Measurements from ENCODE around the gene BEX1.
"Not testable (repeated sequence)": the region's sequence is repeated elsewhere in the genome, so short reads cannot be mapped to it uniquely, and the experiment has no call there.

Gene BEX1

DNA sequence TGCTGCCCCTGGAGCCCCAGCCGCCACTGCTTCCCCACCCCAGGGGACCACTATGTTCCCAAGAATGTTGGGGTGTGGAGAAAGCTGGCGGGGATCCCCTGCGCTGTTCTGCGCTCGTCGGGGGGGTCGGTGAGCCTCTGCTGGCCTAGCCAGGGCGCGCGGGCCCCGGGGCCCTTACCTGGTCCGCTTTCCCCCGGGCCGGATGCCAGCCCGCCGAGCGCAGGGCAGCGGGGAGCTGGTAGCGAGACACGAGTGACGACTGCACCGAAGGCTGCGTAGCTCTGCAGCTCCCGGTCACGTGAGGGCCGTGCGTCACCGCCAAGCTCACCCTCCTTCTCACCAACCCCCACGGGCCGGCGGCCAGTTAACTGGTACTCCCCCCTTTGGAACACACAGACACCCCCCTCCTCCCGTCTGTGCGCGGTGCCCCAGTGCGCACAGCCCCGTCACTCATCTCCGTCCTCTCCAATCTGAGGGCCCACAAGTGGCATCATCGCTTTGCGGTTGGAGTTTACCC, at the start of gene BEX1:
Gene BEX1 (minus strand): TSS at position 254 of the 517 bp plus-strand sequence. CDS start 897 bp downstream, outside the sequence.
- peak within 1 kb of the TSS; percentile 39 for H2AFZ ChIP-seq (ENCODE audit: low read depth, low read length)
- H3K4me3 ChIP-seq (ENCODE audit: low read length): peak within 1 kb of the TSS; percentile 76
- H3K4me1 ChIP-seq (ENCODE audit: insufficient read depth, low read length): peaks cover 4% of the 10 kb centered on the region
- H3K27me3 ChIP-seq (ENCODE audit: insufficient read depth, low read length): no peaks in the 10 kb centered on the region
- H3K36me3 ChIP-seq (ENCODE audit: insufficient read depth, low read length): no peaks in the 10 kb centered on the region
- no peaks in the 10 kb centered on the region for H3K9me3 ChIP-seq (ENCODE audit: low read length)

DNA sequence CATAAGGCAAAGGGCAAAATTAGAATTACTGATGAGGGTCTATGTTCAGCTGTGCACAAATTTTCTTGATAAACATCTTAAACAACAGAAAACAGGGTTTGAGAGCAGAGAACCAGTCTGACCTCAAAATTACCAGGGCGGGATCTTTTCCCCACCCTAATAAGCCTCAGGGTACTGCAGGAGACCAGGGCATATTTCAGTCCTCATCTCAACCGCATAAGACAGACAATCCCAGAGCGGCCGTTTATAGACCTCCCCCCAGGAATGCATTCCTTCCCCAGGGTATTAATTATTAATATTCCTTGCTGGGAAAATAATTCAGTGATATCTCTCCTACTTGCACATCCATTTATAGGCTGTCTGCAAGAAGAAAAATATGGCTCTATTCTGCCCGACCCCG, 45.5 kb upstream of the BEX1 start:
- not testable (repeated sequence) for H2AFZ ChIP-seq (ENCODE audit: low read depth, low read length); H3K36me3 ChIP-seq (ENCODE audit: insufficient read depth, low read length); H3K4me1 ChIP-seq (ENCODE audit: insufficient read depth, low read length); H3K27me3 ChIP-seq (ENCODE audit: insufficient read depth, low read length); H3K9me3 ChIP-seq (ENCODE audit: low read length); H3K4me3 ChIP-seq (ENCODE audit: low read length)

DNA sequence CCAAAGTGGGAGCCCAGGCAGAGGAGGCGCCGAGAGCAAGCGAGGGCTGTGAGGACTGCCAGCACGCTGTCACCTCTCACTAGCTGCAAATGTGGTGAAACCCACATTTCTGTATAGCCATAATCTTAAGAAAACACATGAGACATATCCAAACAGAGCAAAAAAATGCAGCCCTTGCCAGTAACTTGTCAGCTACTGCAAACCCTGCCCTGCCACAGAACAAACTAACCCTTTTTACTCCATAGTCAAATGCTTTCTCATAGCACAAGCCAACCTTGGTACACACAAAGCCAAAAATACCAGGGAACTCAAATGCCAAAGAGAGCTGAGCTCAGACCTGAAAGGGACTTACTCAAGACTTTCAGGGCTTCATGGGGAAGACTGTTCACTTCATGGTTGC, 43.9 kb upstream of the BEX1 start:
- Histone ChIP-seq H3K36me3 (ENCODE audit: insufficient read depth, low read length) (no peaks in the 10 kb centered on the region), H2AFZ (ENCODE audit: low read depth, low read length) (no peak overlapping the region), H3K4me1 (ENCODE audit: insufficient read depth, low read length) (no peaks in the 10 kb centered on the region), H3K9me3 (ENCODE audit: low read length) (no peaks in the 10 kb centered on the region), H3K27me3 (ENCODE audit: insufficient read depth, low read length) (no peaks in the 10 kb centered on the region), H3K4me3 (ENCODE audit: low read length) (no peak overlapping the region)

- not testable (repeated sequence) for H3K9me3 ChIP-seq (ENCODE audit: low read length); H3K4me1 ChIP-seq (ENCODE audit: insufficient read depth, low read length); H3K27me3 ChIP-seq (ENCODE audit: insufficient read depth, low read length); H3K4me3 ChIP-seq (ENCODE audit: low read length); H2AFZ ChIP-seq (ENCODE audit: low read depth, low read length); H3K36me3 ChIP-seq (ENCODE audit: insufficient read depth, low read length)
These were observed 43.3 kb upstream of the BEX1 start for GRCh38 chrX:103107227-103107737.

GRCh38 chrX:103104370-103104769, 40.4 kb upstream of the BEX1 start:
- not testable (repeated sequence) for H3K4me3 ChIP-seq (ENCODE audit: low read length); H3K9me3 ChIP-seq (ENCODE audit: low read length); H3K4me1 ChIP-seq (ENCODE audit: insufficient read depth, low read length); H3K27me3 ChIP-seq (ENCODE audit: insufficient read depth, low read length); H2AFZ ChIP-seq (ENCODE audit: low read depth, low read length); H3K36me3 ChIP-seq (ENCODE audit: insufficient read depth, low read length)

DNA sequence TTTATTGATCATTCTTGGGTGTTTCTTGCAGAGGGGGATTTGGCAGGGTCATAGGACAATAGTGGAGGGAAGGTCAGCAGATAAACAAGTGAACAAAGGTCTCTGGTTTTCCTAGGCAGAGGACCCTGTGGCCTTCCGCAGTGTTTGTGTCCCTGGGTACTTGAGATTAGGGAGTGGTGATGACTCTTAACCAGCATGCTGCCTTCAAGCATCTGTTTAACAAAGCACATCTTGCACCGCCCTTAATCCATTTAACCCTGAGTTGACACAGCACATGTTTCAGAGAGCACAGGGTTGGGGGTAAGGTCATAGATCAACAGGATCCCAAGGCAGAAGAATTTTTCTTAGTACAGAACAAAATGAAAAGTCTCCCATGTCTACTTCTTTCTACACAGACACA, 39.9 kb upstream of the BEX1 start:
- H3K9me3 ChIP-seq (ENCODE audit: low read length); H3K4me3 ChIP-seq (ENCODE audit: low read length); H3K27me3 ChIP-seq (ENCODE audit: insufficient read depth, low read length); H2AFZ ChIP-seq (ENCODE audit: low read depth, low read length); H3K4me1 ChIP-seq (ENCODE audit: insufficient read depth, low read length); H3K36me3 ChIP-seq (ENCODE audit: insufficient read depth, low read length): not testable (repeated sequence)

GRCh38 chrX:103101299-103102042, 37.5 kb upstream of the BEX1 start:
- no peak overlapping the region for H2AFZ ChIP-seq (ENCODE audit: low read depth, low read length)
- peaks cover 4% of the 10 kb centered on the region for H3K4me1 ChIP-seq (ENCODE audit: insufficient read depth, low read length)
- no peaks in the 10 kb centered on the region for H3K36me3 ChIP-seq (ENCODE audit: insufficient read depth, low read length)
- peaks cover 3% of the 10 kb centered on the region for H3K27me3 ChIP-seq (ENCODE audit: insufficient read depth, low read length)
- no peaks in the 10 kb centered on the region for H3K9me3 ChIP-seq (ENCODE audit: low read length)
- H3K4me3 ChIP-seq (ENCODE audit: low read length): no peak overlapping the region

- no peaks in the 10 kb centered on the region for H3K9me3 ChIP-seq (ENCODE audit: low read length)
- H3K36me3 ChIP-seq (ENCODE audit: insufficient read depth, low read length): no peaks in the 10 kb centered on the region
- peaks cover 3% of the 10 kb centered on the region for H3K27me3 ChIP-seq (ENCODE audit: insufficient read depth, low read length)
- H3K4me1 ChIP-seq (ENCODE audit: insufficient read depth, low read length): peaks cover 4% of the 10 kb centered on the region
- no peak overlapping the region for H3K4me3 ChIP-seq (ENCODE audit: low read length)
- H2AFZ ChIP-seq (ENCODE audit: low read depth, low read length): no peak overlapping the region
These were observed 36.5 kb upstream of the BEX1 start for GRCh38 chrX:103100484-103100883.

GRCh38 chrX:103099691-103100090, 35.7 kb upstream of the BEX1 start:
- Histone ChIP-seq H3K36me3 (ENCODE audit: insufficient read depth, low read length) (no peaks in the 10 kb centered on the region), H3K4me3 (ENCODE audit: low read length) (no peak overlapping the region), H3K9me3 (ENCODE audit: low read length) (no peaks in the 10 kb centered on the region), H2AFZ (ENCODE audit: low read depth, low read length) (no peak overlapping the region), H3K4me1 (ENCODE audit: insufficient read depth, low read length) (peaks cover 4% of the 10 kb centered on the region), H3K27me3 (ENCODE audit: insufficient read depth, low read length) (peaks cover 3% of the 10 kb centered on the region)

- H3K9me3 ChIP-seq (ENCODE audit: low read length): no peaks in the 10 kb centered on the region
- peaks cover 3% of the 10 kb centered on the region for H3K27me3 ChIP-seq (ENCODE audit: insufficient read depth, low read length)
- H3K4me1 ChIP-seq (ENCODE audit: insufficient read depth, low read length): peaks cover 4% of the 10 kb centered on the region
These were observed 34.5 kb upstream of the BEX1 start for GRCh38 chrX:103098488-103098887.

DNA sequence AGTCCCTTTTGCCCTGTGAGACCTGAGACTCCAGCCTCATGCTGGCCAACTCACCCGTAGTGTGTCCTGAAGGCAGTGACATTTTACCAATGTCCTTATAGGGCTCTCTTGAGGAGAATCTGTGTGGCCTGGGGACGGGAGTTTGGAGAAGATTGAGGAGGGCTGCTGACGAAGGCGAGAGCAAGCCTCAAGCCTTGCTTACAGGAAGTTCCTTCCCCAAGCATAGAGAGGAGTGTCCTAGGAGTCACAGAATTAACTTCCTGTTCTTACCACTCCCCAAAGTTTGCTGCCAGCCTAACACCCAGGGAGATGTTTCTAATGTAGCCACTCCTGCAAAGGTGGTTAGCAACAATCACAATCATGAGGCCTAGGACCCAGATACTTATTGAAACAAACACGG, 29.0 kb upstream of the BEX1 start, which contains the start of gene NXF3:
Gene NXF3 (minus strand): TSS at position 202 of the 400 bp plus-strand sequence. CDS start 120 bp downstream, at position 82.
- Histone ChIP-seq H3K4me3 (ENCODE audit: low read length) (no peak within 1 kb of the TSS), H3K27me3 (ENCODE audit: insufficient read depth, low read length) (peaks cover 5% of the 10 kb centered on the region), H3K9me3 (ENCODE audit: low read length) (no peaks in the 10 kb centered on the region), H2AFZ (ENCODE audit: low read depth, low read length) (no peak within 1 kb of the TSS), H3K4me1 (ENCODE audit: insufficient read depth, low read length) (no peaks in the 10 kb centered on the region), H3K36me3 (ENCODE audit: insufficient read depth, low read length) (no peaks in the 10 kb centered on the region)

More at GRCh38 chrX:103098488-103098887, 34.5 kb upstream of the BEX1 start:
- H3K4me3 ChIP-seq (ENCODE audit: low read length): no peak overlapping the region
- no peaks in the 10 kb centered on the region for H3K36me3 ChIP-seq (ENCODE audit: insufficient read depth, low read length)
- no peak overlapping the region for H2AFZ ChIP-seq (ENCODE audit: low read depth, low read length)

- Histone ChIP-seq H3K4me3 (ENCODE audit: low read length) (no peak overlapping the region), H2AFZ (ENCODE audit: low read depth, low read length) (no peak overlapping the region), H3K4me1 (ENCODE audit: insufficient read depth, low read length) (no peaks in the 10 kb centered on the region), H3K9me3 (ENCODE audit: low read length) (no peaks in the 10 kb centered on the region), H3K36me3 (ENCODE audit: insufficient read depth, low read length) (no peaks in the 10 kb centered on the region), H3K27me3 (ENCODE audit: insufficient read depth, low read length) (peaks cover 12% of the 10 kb centered on the region)
These were observed 17.1 kb upstream of the BEX1 start for GRCh38 chrX:103081051-103081450.

GRCh38 chrX:103073467-103073866, 9.5 kb upstream of the BEX1 start:
- Histone ChIP-seq H3K27me3 (ENCODE audit: insufficient read depth, low read length) (peaks cover 3% of the 10 kb centered on the region), H3K36me3 (ENCODE audit: insufficient read depth, low read length) (no peaks in the 10 kb centered on the region), H3K4me3 (ENCODE audit: low read length) (no peak overlapping the region), H3K4me1 (ENCODE audit: insufficient read depth, low read length) (peaks cover 4% of the 10 kb centered on the region), H2AFZ (ENCODE audit: low read depth, low read length) (no peak overlapping the region), H3K9me3 (ENCODE audit: low read length) (no peaks in the 10 kb centered on the region)

Data from neuron (in vitro differentiated cells).